B cell (primary cell): Measurements from ENCODE around the gene ETFRF1. TPM values are rescaled to one million over a fixed set of nuclear protein-coding genes. Genes with fewer than 3 reads are reported as not detected.

Experiments
- polyA plus RNA-seq: library from polyadenylated mRNA; depleted of rRNA; stranded (reverse); fragments of >200 nt; gene quantifications from 2 replicates; pipeline ENCODE4 v1.2.3, GENCODE V29; 2012
- total RNA-seq, 2 donors: library from RNA; stranded (reverse); fragments of 120-200 nt in 1 of 2; gene quantifications; 1 replicate in 1 of 2; 2 replicates in 1 of 2; pipeline versions ENCODE4 v1.2.3 to v1.2.4, GENCODE V29; 2013 to 2022

Gene ETFRF1
- total and polyA plus RNA-seq, 2 donors (not counting 1 experiment from before 2014, with no cell fraction given): 17.9 to 26.1 TPM

Other genes starting within 250 kb of the ETFRF1 start
- gene BCAT1, start 246.1 kb upstream of the ETFRF1 start, total RNA-seq: 4.9 and 9.6 TPM in 2 replicates
- gene BCAT1, start 246.1 kb upstream of the ETFRF1 start, polyA plus RNA-seq: 0.33 and 0.50 TPM in 2 replicates
- gene DNAI7, start 77 bp upstream of the ETFRF1 start, total RNA-seq: 0.39 and 0.62 TPM in 2 replicates
- gene DNAI7, start 77 bp upstream of the ETFRF1 start, polyA plus RNA-seq: not detected in 2 replicates
- gene KRAS, start 55.7 kb downstream of the ETFRF1 start, total RNA-seq: 40.7 and 41.8 TPM in 2 replicates
- gene KRAS, start 55.7 kb downstream of the ETFRF1 start, polyA plus RNA-seq: 7.2 and 19.8 TPM in 2 replicates